ENCODE measurements around the gene PIGU.

DNA sequence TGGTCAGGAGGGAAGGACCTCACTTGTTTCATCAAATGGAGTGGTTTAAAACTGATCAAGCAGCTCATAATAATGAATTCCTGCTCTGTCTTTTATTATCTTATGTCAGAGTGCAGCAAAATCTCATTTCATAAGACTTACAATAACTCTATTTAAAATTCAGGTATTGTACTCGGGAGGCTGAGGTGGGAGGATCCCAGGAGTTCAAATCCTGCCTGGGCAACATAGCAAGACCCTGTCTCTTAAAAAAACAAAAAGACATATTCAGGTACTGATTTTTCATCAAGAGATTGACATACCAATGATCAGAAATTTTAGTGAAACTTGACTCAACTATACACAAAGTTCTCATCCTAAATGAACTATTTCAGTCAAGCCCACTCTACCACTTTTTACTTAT is 166.3 kb downstream of the PIGU start:
- TF ChIP-seq CTCF (IDR thresholded peaks at IDR 0.05; ENCODE audit: poor library complexity, severe bottlenecking) (no peak), TAF1 (IDR thresholded peaks at IDR 0.05; ENCODE audit: low read depth) (no peak)
